Measurements from ENCODE around the gene FXYD1.

FXYD1 gene

DNA sequence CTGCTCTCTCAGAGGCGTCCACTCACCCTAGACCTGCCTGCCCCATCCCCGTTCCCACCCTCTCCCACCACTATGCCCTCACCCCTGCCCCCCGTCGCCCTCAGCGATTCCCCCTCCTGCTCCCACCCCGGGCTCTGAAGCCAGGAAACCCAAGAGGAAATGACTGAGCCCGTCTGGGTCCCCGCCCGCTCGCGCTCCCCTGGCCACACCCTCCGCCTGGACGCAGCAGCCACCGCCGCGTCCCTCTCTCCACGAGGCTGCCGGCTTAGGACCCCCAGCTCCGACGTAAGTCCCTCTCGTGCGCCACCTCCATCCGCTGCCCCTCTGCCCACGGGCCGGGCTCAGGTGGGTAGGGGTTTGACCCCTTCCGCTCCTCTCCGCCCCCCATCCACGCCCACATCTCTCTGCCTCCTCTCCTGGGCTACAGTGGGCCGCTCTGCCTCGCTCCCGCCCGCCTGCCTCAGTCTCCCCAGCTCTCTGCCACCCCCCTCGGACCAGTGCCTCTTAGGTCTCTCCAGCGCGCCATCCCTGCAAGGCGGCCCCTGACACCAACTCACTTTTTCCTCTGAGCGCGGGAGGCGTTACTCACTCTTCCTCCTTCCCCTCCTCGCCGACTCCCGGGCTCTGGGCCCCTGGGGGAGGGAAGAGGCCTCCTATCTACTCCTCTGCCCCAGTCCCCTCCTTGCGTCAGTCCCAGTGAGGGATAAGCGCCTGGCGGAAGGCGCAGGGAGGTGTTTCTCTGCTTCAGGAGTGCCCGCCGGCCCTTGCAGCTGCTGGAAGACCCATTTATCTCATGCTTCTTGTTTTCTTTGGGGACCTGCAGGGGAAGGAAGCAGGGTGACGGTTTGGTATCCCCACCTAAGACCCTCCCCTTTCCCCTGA lies 16.1 kb downstream of the FXYD1 start, which contains the start of gene FXYD5:
TSS of gene FXYD5 (plus strand) at position 211 of the 882 bp plus-strand sequence. CDS start 816 bp downstream, outside the sequence.
- Histone ChIP-seq H3K4ac (ENCODE audit: low read depth, low read length) (peak within 1 kb of the TSS; percentile 71), H2BK5ac (ENCODE audit: low read depth, low read length, poor library complexity) (peak within 1 kb of the TSS; percentile 77), H3K79me1 (ENCODE audit: low read length) (peaks cover 12% of the 10 kb centered on the region), H3K4me2 (ENCODE audit: low read length) (peak within 1 kb of the TSS; percentile 96), H3K79me2 (ENCODE audit: control insufficient read depth, insufficient read depth, low read length, poor library complexity) (peaks cover 3% of the 10 kb centered on the region), H2BK12ac (ENCODE audit: low read length) (peak within 1 kb of the TSS; percentile 46), H3K27me3 (ENCODE audit: insufficient read depth, low read length) (no peaks in the 10 kb centered on the region), H3K9ac (ENCODE audit: low read length) (peak within 1 kb of the TSS; percentile 67), H2AFZ (ENCODE audit: insufficient read depth, low read length, poor library complexity) (peak within 1 kb of the TSS; percentile 92), H3K36me3 (ENCODE audit: control insufficient read depth in 1 of 2, insufficient read depth in 2 of 2, low read length in 2 of 2) (peaks cover 3 to 14% of the 10 kb centered on the region in 2 experiments), H2AK5ac (ENCODE audit: low read length) (peak within 1 kb of the TSS; percentile 35), H3K4me3 (ENCODE audit: low read depth, low read length) (peak within 1 kb of the TSS; percentile 83), H3K14ac (ENCODE audit: low read length) (peak within 1 kb of the TSS; percentile 85), H4K91ac (ENCODE audit: low read depth, low read length) (peak within 1 kb of the TSS; percentile 92), H3K4me1 (ENCODE audit: control insufficient read depth in 1 of 2, insufficient read depth in 2 of 2, low read length in 2 of 2) (peaks cover 9 to 21% of the 10 kb centered on the region in 2 experiments), H4K12ac (ENCODE audit: low read depth, low read length) (peak within 1 kb of the TSS; percentile 68), H3K27ac (ENCODE audit: low read depth, low read length) (peak within 1 kb of the TSS; percentile 43), H2BK120ac (ENCODE audit: insufficient read depth, low read length, poor library complexity) (peak within 1 kb of the TSS; percentile 77), H3K9me3 (ENCODE audit: insufficient read depth, low read depth, low read length) (peaks cover 2% of the 10 kb centered on the region), H3K18ac (ENCODE audit: low read length) (peak within 1 kb of the TSS; percentile 90), H3K23ac (ENCODE audit: low read length) (no peak within 1 kb of the TSS), H4K8ac (ENCODE audit: low read depth, low read length) (peak within 1 kb of the TSS; percentile 82)
- DNase-seq, result peak; percentile 77 to 86
- no CpG with 5 or more reads among the region's 49 CpGs for WGBS (ENCODE audit: extremely low coverage, insufficient coverage, insufficient read length)

GRCh38 chr19:35155441-35155840 lies 16.8 kb downstream of the FXYD1 start:
- H4K12ac ChIP-seq (ENCODE audit: low read depth, low read length), result no peak overlapping the region
- H3K27ac ChIP-seq (ENCODE audit: low read depth, low read length), result no peak overlapping the region
- peaks cover 3 to 15% of the 10 kb centered on the region in 2 experiments for H3K36me3 ChIP-seq (ENCODE audit: control insufficient read depth in 1 of 2, insufficient read depth in 2 of 2, low read length in 2 of 2)
- H3K79me1 ChIP-seq (ENCODE audit: low read length), result peaks cover 12% of the 10 kb centered on the region
- DNase-seq, result no peak
- WGBS (ENCODE audit: extremely low coverage, insufficient coverage, insufficient read length), result no CpG with 5 or more reads among the region's 17 CpGs
- H2BK5ac ChIP-seq (ENCODE audit: low read depth, low read length, poor library complexity), result no peak overlapping the region
- H2BK120ac ChIP-seq (ENCODE audit: insufficient read depth, low read length, poor library complexity), result peak overlapping the region; percentile 1
- H3K18ac ChIP-seq (ENCODE audit: low read length), result peak overlapping the region; percentile 22
- peak overlapping the region; percentile 83 for H3K4me3 ChIP-seq (ENCODE audit: low read depth, low read length)
- peaks cover 1% of the 10 kb centered on the region for H3K9me3 ChIP-seq (ENCODE audit: insufficient read depth, low read depth, low read length)
- H3K4ac ChIP-seq (ENCODE audit: low read depth, low read length), result peak overlapping the region; percentile 24
- no peak overlapping the region for H3K9ac ChIP-seq (ENCODE audit: low read length)
- H3K4me2 ChIP-seq (ENCODE audit: low read length), result peak overlapping the region; percentile 96
- no peak overlapping the region for H4K8ac ChIP-seq (ENCODE audit: low read depth, low read length)
- H4K91ac ChIP-seq (ENCODE audit: low read depth, low read length), result peak overlapping the region; percentile 92
- peak overlapping the region; percentile 10 for H2BK12ac ChIP-seq (ENCODE audit: low read length)
- H2AK5ac ChIP-seq (ENCODE audit: low read length), result no peak overlapping the region
- no peak overlapping the region for H2AFZ ChIP-seq (ENCODE audit: insufficient read depth, low read length, poor library complexity)
- H3K79me2 ChIP-seq (ENCODE audit: control insufficient read depth, insufficient read depth, low read length, poor library complexity), result peaks cover 3% of the 10 kb centered on the region
- peak overlapping the region; percentile 32 for H3K14ac ChIP-seq (ENCODE audit: low read length)
- no peak overlapping the region for H3K23ac ChIP-seq (ENCODE audit: low read length)
- peaks cover 9 to 21% of the 10 kb centered on the region in 2 experiments for H3K4me1 ChIP-seq (ENCODE audit: control insufficient read depth in 1 of 2, insufficient read depth in 2 of 2, low read length in 2 of 2)
- H3K27me3 ChIP-seq (ENCODE audit: insufficient read depth, low read length), result no peaks in the 10 kb centered on the region

DNA sequence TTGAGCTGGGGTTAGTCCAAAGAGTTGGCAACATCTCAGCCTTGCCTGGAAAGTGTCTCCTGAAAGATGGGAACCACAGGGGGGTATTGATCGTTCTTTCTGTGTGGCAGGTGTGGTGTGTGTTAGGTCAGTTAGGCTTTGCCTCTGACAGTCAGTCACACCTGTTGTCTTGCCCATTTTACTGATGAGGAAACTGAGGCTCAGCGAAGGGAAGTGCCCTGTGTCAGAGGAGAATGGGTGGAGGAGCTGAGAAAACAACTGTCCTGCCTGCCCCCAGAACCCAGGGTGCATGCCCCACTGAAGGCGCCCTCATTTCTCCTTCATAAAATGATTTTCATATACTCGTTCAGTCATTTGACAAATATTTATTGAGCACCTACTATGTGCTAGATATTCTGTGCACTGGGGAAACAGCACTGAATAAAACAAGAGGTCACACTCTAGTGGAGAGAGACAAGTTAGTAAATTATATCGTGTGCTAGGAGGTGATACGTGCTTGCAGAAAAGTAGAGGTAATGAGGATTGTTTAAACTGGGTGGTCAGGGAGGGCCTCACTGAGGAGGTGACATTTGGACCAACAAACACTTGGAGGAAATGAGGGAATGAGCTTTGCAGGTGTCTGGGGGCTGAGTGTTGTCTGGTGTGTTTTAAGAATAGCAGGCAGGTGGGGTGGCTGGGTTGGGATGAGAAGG lies 17.5 kb downstream of the FXYD1 start:
- Histone ChIP-seq H3K4me2 (ENCODE audit: low read length) (peak overlapping the region; percentile 96), H3K14ac (ENCODE audit: low read length) (no peak overlapping the region), H2BK12ac (ENCODE audit: low read length) (no peak overlapping the region), H3K4ac (ENCODE audit: low read depth, low read length) (no peak overlapping the region), H3K9ac (ENCODE audit: low read length) (no peak overlapping the region), H3K79me2 (ENCODE audit: control insufficient read depth, insufficient read depth, low read length, poor library complexity) (peaks cover 3% of the 10 kb centered on the region), H3K27ac (ENCODE audit: low read depth, low read length) (no peak overlapping the region), H3K79me1 (ENCODE audit: low read length) (peaks cover 12% of the 10 kb centered on the region), H4K12ac (ENCODE audit: low read depth, low read length) (no peak overlapping the region), H4K91ac (ENCODE audit: low read depth, low read length) (no peak overlapping the region), H3K27me3 (ENCODE audit: insufficient read depth, low read length) (no peaks in the 10 kb centered on the region), H4K8ac (ENCODE audit: low read depth, low read length) (no peak overlapping the region), H3K9me3 (ENCODE audit: insufficient read depth, low read depth, low read length) (no peaks in the 10 kb centered on the region), H3K23ac (ENCODE audit: low read length) (no peak overlapping the region), H2AFZ (ENCODE audit: insufficient read depth, low read length, poor library complexity) (no peak overlapping the region), H2AK5ac (ENCODE audit: low read length) (no peak overlapping the region), H3K18ac (ENCODE audit: low read length) (no peak overlapping the region), H2BK5ac (ENCODE audit: low read depth, low read length, poor library complexity) (no peak overlapping the region), H3K4me1 (ENCODE audit: control insufficient read depth in 1 of 2, insufficient read depth in 2 of 2, low read length in 2 of 2) (peaks cover 9 to 19% of the 10 kb centered on the region in 2 experiments), H3K4me3 (ENCODE audit: low read depth, low read length) (no peak overlapping the region), H2BK120ac (ENCODE audit: insufficient read depth, low read length, poor library complexity) (no peak overlapping the region), H3K36me3 (ENCODE audit: control insufficient read depth in 1 of 2, insufficient read depth in 2 of 2, low read length in 2 of 2) (peaks cover 3 to 16% of the 10 kb centered on the region in 2 experiments)
- WGBS (ENCODE audit: extremely low coverage, insufficient coverage, insufficient read length), result no CpG with 5 or more reads among the region's 6 CpGs
- DNase-seq, result no peak

DNA sequence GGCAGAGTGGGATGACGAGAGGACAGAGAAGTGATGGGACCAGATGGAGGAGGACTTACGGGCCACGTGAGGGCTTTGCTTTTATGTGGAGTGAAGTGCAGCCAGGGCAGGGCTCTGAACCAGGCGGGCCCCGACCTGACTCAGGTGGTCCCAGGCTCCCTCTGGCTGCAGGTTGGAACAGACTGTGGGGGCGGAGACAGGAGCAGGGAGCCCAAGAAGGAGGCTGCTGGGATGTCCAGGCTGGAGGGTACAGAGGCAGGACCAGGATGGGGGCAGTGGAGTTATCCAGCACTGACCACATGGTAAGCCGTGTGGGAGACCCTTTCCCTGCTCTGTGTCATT lies 18.0 kb downstream of the FXYD1 start:
- H3K27me3 ChIP-seq (ENCODE audit: insufficient read depth, low read length), result no peaks in the 10 kb centered on the region
- H3K79me1 ChIP-seq (ENCODE audit: low read length), result peaks cover 12% of the 10 kb centered on the region
- no peak overlapping the region for H4K12ac ChIP-seq (ENCODE audit: low read depth, low read length)
- H2BK5ac ChIP-seq (ENCODE audit: low read depth, low read length, poor library complexity), result no peak overlapping the region
- H4K91ac ChIP-seq (ENCODE audit: low read depth, low read length), result no peak overlapping the region
- H3K23ac ChIP-seq (ENCODE audit: low read length), result no peak overlapping the region
- H3K4me3 ChIP-seq (ENCODE audit: low read depth, low read length), result no peak overlapping the region
- H3K4me2 ChIP-seq (ENCODE audit: low read length), result no peak overlapping the region
- no peak overlapping the region for H3K9ac ChIP-seq (ENCODE audit: low read length)
- peaks cover 9 to 22% of the 10 kb centered on the region in 2 experiments for H3K4me1 ChIP-seq (ENCODE audit: control insufficient read depth in 1 of 2, insufficient read depth in 2 of 2, low read length in 2 of 2)
- H2AK5ac ChIP-seq (ENCODE audit: low read length), result no peak overlapping the region
- H3K79me2 ChIP-seq (ENCODE audit: control insufficient read depth, insufficient read depth, low read length, poor library complexity), result peaks cover 3% of the 10 kb centered on the region
- no CpG with 5 or more reads among the region's 7 CpGs for WGBS (ENCODE audit: extremely low coverage, insufficient coverage, insufficient read length)
- H2AFZ ChIP-seq (ENCODE audit: insufficient read depth, low read length, poor library complexity), result no peak overlapping the region
- H3K27ac ChIP-seq (ENCODE audit: low read depth, low read length), result no peak overlapping the region
- no peak for DNase-seq
- H4K8ac ChIP-seq (ENCODE audit: low read depth, low read length), result no peak overlapping the region
- H3K36me3 ChIP-seq (ENCODE audit: control insufficient read depth in 1 of 2, insufficient read depth in 2 of 2, low read length in 2 of 2), result peaks cover 3 to 21% of the 10 kb centered on the region in 2 experiments
- H3K18ac ChIP-seq (ENCODE audit: low read length), result no peak overlapping the region
- no peak overlapping the region for H2BK12ac ChIP-seq (ENCODE audit: low read length)
- H3K14ac ChIP-seq (ENCODE audit: low read length), result no peak overlapping the region
- H2BK120ac ChIP-seq (ENCODE audit: insufficient read depth, low read length, poor library complexity), result no peak overlapping the region
- H3K4ac ChIP-seq (ENCODE audit: low read depth, low read length), result no peak overlapping the region
- no peaks in the 10 kb centered on the region for H3K9me3 ChIP-seq (ENCODE audit: insufficient read depth, low read depth, low read length)
